Colonic mucosa (tissue), 4 donors: ENCODE results near the gene TBCD. TPM values are rescaled to one million over a fixed set of nuclear protein-coding genes. Genes with fewer than 3 reads are reported as not detected.

ENCODE experiments used
- DNase-seq: peaks from one replicate; pipeline ENCODE4 v3.0.0-alpha.2; 2020
- H3K27ac ChIP-seq: fragments of 200-600 bp; one replicate; pipeline ENCODE4 v1.8.0; 2021
- H3K27me3 ChIP-seq: fragments of 200-600 bp; one replicate; pipeline ENCODE4 v1.8.0; 2021
- H3K36me3 ChIP-seq: fragments of 200-600 bp; one replicate; pipeline ENCODE4 v1.8.0; 2021
- H3K4me1 ChIP-seq: fragments of 200-600 bp; one replicate; pipeline ENCODE4 v1.8.0; 2021; ENCODE audit warnings: mild to moderate bottlenecking
- H3K4me3 ChIP-seq: fragments of 200-600 bp; one replicate; pipeline ENCODE4 v1.8.0; 2021
- H3K9ac ChIP-seq, 2 donors: one replicate each; pipeline ENCODE4 v1.7.0; 2013; ENCODE audit warnings: control low read depth in 2 of 2, low read depth in 2 of 2, low read length in 2 of 2
- H3K9me3 ChIP-seq: fragments of 200-600 bp; one replicate; pipeline ENCODE4 v1.8.0; 2021
- intact Hi-C: fragments of 100-400 bp; cut with DNase I; formaldehyde crosslinking; loops from one replicate; pipeline ENCODE4 v1.14.1; 2022
- total RNA-seq, 2 donors: library from RNA; stranded (reverse); fragmentation: NEBNext Ultra II Directional in 1 of 2; extraction: Animal tissue kit (Norgen Biotek cat#: 25700) in 1 of 2; gene quantifications; one replicate each; pipeline ENCODE4 v1.2.1, GENCODE V29; 2021
- TF ChIP-seq, protein P1 (sequence below): fragments of 200-600 bp; IDR thresholded peaks from one replicate; pipeline ENCODE4 v1.8.0; 2022; ENCODE audit warnings: antibody characterized with exemption, mild to moderate bottlenecking
- donor health status: healthy.
- donor health status: DM: no; HTN: no; CAD: no.
- donor health status: DM: no; HTN: no; CAD: no.

The TBCD gene
- total RNA-seq, 2 donors from 2014 or later = 49.2 to 101 TPM

DNA sequence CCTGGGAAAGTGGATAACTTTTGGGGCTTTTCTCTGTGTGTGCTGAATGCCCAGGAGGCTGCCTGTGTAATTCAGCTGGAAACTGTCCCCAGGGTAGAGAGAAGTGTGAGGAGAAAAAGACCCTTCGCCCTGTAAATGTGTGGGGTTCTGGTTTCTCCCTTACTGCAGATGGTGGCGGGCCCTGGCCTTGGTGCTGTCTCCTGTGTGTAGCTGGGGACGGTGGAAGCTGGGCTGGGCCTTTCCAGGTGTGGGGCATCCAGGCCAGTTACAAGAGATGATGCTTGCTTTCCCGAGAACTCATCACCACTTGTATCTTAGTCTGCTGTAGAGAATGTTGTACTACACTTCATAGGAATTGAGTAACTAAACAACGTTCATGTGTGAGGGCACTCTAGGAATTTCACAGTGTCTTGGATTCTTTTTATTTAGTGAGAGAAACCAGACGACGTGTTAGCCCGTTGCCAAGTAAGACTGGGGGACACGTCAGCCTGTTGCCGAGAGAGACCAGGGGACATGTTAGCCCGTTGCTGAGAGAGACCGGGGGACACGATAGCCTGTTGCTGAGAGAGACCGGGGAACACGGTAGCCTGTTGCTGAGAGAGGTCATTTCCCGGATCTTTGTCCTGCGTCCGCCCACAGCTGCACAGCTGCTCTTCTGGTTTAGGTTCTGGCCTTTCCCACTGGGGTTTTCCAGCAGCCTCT, 43.1 kb downstream of the TBCD start:
- no peaks in the 10 kb centered on the region for H3K27me3 ChIP-seq
- no peak for DNase-seq
- peaks cover 8% of the 10 kb centered on the region for H3K4me1 ChIP-seq
- H3K27ac ChIP-seq = peak overlapping the region; percentile 18
- no peak overlapping the region for H3K9ac ChIP-seq
- H3K36me3 ChIP-seq = no peaks in the 10 kb centered on the region
- TF ChIP-seq, protein P1, sequence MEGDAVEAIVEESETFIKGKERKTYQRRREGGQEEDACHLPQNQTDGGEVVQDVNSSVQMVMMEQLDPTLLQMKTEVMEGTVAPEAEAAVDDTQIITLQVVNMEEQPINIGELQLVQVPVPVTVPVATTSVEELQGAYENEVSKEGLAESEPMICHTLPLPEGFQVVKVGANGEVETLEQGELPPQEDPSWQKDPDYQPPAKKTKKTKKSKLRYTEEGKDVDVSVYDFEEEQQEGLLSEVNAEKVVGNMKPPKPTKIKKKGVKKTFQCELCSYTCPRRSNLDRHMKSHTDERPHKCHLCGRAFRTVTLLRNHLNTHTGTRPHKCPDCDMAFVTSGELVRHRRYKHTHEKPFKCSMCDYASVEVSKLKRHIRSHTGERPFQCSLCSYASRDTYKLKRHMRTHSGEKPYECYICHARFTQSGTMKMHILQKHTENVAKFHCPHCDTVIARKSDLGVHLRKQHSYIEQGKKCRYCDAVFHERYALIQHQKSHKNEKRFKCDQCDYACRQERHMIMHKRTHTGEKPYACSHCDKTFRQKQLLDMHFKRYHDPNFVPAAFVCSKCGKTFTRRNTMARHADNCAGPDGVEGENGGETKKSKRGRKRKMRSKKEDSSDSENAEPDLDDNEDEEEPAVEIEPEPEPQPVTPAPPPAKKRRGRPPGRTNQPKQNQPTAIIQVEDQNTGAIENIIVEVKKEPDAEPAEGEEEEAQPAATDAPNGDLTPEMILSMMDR = no peak
- intact Hi-C loops = no loop called here
- H3K9me3 ChIP-seq = no peaks in the 10 kb centered on the region
- H3K4me3 ChIP-seq = no peak overlapping the region

DNA sequence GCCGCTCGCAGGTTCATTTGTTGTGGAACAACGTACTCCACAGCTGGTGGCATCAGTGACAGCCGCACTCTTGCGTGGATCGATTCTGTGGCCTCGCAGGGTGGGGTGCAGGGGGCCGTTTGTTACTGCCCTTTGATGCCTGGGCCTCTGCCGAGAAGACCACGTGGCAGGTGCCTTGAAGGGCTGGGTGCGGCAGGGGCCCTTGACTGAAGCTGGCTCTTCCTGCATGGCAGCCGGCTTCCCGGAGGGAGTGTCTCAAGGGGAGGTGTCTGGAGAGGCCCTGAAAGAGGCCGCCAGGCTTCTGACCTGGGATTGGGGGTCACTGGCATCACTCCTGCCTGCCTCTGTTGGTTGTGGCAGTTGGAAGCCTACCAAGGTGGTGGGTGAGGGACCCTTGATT, 43.8 kb downstream of the TBCD start:
- Histone ChIP-seq H3K36me3 (no peaks in the 10 kb centered on the region), H3K4me1 (peaks cover 8% of the 10 kb centered on the region), H3K27me3 (no peaks in the 10 kb centered on the region), H3K9ac (peak overlapping the region in 1 of 2 donors; percentile 4), H3K9me3 (no peaks in the 10 kb centered on the region), H3K27ac (no peak overlapping the region), H3K4me3 (no peak overlapping the region)
- TF ChIP-seq, protein P1 = no peak
- intact Hi-C loops = no loop called here
- DNase-seq = peak; percentile 63

DNA sequence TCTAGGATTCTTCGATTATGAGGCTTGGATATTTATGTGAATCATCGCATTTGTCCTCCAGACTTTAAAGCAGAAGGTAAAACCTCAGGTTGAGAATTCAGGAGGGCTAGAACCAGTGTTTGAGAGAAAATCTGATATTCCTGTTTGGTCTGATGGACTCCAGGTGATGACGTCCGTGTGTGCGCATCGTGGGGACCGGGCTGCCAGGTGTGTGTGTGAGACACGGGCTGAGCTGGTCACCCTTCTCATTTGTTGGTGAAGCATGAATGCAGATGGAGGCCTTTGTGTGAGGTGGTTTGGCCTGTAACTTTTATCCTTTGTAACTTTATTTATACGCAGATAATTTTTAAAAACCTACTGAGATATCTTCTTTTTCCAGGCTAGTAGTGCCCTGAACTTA, 45.2 kb downstream of the TBCD start:
- Histone ChIP-seq H3K27me3 (no peaks in the 10 kb centered on the region), H3K9ac (no peak overlapping the region), H3K4me3 (no peak overlapping the region), H3K36me3 (no peaks in the 10 kb centered on the region), H3K4me1 (peaks cover 8% of the 10 kb centered on the region), H3K9me3 (no peaks in the 10 kb centered on the region), H3K27ac (no peak overlapping the region)
- TF ChIP-seq, protein P1 = no peak
- no peak for DNase-seq
- intact Hi-C loops = no loop called here

DNA sequence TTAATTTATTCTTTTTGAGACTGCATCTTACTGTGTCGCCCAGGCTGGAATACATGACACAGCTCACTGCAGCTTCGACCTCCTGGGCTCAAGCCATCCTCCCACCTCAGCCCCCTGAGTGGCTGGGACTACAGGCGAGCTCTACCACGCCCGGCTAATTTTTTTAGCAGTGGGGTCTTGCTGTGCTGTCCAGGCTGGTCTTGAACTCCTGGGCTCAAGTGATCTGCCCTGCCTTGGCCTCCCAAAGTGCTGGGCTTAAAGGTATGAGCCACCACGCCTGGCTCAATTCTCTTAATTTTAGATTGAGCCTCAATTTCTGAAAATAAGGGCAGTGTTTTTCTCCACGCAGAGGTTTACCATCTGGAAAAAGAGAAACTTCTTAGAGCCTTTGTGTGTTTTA, 46.9 kb downstream of the TBCD start:
- intact Hi-C loops = no loop called here

DNA sequence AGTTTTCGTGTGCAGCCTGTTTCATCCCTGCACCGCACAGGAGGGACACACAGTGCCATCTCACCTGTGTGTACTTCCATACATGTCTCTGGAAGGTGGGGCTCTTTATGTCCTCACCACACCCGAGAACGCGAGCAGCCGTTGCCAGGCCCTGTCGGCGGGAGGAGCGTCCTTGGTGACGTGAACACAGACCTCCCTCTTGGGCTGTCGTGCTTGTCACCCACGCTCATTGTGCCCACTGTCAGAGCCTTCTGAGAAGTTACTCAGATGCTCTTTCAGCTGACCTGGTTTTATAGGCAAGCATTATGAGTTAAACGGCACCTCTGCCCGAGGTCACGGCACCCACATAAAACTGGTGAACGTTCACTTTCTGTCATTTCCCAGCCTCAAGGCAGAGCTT, 47.7 kb downstream of the TBCD start:
- H3K27me3 ChIP-seq = no peaks in the 10 kb centered on the region
- DNase-seq = peak; percentile 54

More for the DNA sequence above, 46.9 kb downstream of the TBCD start:
- no peak for DNase-seq
- H3K9ac ChIP-seq = no peak overlapping the region
- no peaks in the 10 kb centered on the region for H3K36me3 ChIP-seq
- no peak overlapping the region for H3K27ac ChIP-seq
- H3K4me3 ChIP-seq = no peak overlapping the region
- no peaks in the 10 kb centered on the region for H3K27me3 ChIP-seq
- peaks cover 8% of the 10 kb centered on the region for H3K4me1 ChIP-seq
- H3K9me3 ChIP-seq = no peaks in the 10 kb centered on the region
- TF ChIP-seq, protein P1 = no peak

More for the DNA sequence above, 47.7 kb downstream of the TBCD start:
- no peak overlapping the region for H3K9ac ChIP-seq
- H3K4me3 ChIP-seq = no peak overlapping the region
- TF ChIP-seq, protein P1 = no peak
- H3K4me1 ChIP-seq = peaks cover 8% of the 10 kb centered on the region
- no peak overlapping the region for H3K27ac ChIP-seq
- intact Hi-C loops = no loop called here
- no peaks in the 10 kb centered on the region for H3K36me3 ChIP-seq
- H3K9me3 ChIP-seq = no peaks in the 10 kb centered on the region
